H1 (cell line): ENCODE measurements around the gene KIDINS220. TPM values are rescaled to one million over a fixed set of nuclear protein-coding genes. Genes with fewer than 3 reads are reported as not detected.

Source experiments
- CTCF ChIA-PET: fragments of 300-600 bp; sonication (Branson Sonifier 250); formaldehyde crosslinking; loops from one replicate; lab custom pipeline; 2021; ENCODE audit not compliant: partially characterized antibody; lab: Charles Lee
- POLR2A ChIA-PET: fragments of 300-600 bp; sonication (Branson Sonifier 250); formaldehyde crosslinking; loops from one replicate; lab custom pipeline; 2021; ENCODE audit warnings: inconsistent platforms; ENCODE audit not compliant: partially characterized antibody; lab: Charles Lee
- DNase-seq, 2 experiments: peaks; one replicate each; pipeline versions ENCODE4 v3.0.0 to v3.0.0-alpha.2; 2010 to 2022; ENCODE audit warnings: low spot score in 2 of 2, low read depth in 1 of 2, mixed read lengths in 1 of 2
- FAIRE-seq: peaks from 2 replicates; lab custom pipeline; 2011; peaks lifted over from hg19 to GRCh38; lab: Jason Lieb, UNC
- H2AFZ ChIP-seq: 2 replicates; pipeline ENCODE4 v1.8.1; 2012; ENCODE audit warnings: low read length, inconsistent platforms
- H2AK5ac ChIP-seq: 2 replicates; pipeline ENCODE4 v1.6.1; 2013; ENCODE audit warnings: low read depth, low read length
- H2BK120ac ChIP-seq: replicated peaks from 2 replicates; pipeline ENCODE3; 2013; ENCODE audit warnings: low read depth, low read length, inconsistent platforms
- H2BK12ac ChIP-seq: 2 replicates; pipeline ENCODE4 v1.6.1; 2013; ENCODE audit warnings: low read depth, low read length
- H2BK15ac ChIP-seq: 2 replicates; pipeline ENCODE4 v1.6.1; 2013; ENCODE audit warnings: low read length
- H2BK20ac ChIP-seq: 2 replicates; pipeline ENCODE4 v1.6.1; 2013; ENCODE audit warnings: low read length
- H2BK5ac ChIP-seq: 2 replicates; pipeline ENCODE4 v1.6.1; 2013; ENCODE audit warnings: low read depth, low read length
- H3K14ac ChIP-seq: 2 replicates; pipeline ENCODE4 v1.6.1; 2013; ENCODE audit warnings: inconsistent platforms; ENCODE audit not compliant: insufficient read length
- H3K18ac ChIP-seq: 2 replicates; pipeline ENCODE4 v1.6.1; 2013; ENCODE audit warnings: low read length; ENCODE audit errors: extremely low read depth
- H3K23ac ChIP-seq: 2 replicates; pipeline ENCODE4 v1.6.1; 2013; ENCODE audit warnings: inconsistent platforms; ENCODE audit not compliant: insufficient read length
- H3K23me2 ChIP-seq: 2 replicates; pipeline ENCODE4 v1.6.1; 2013; ENCODE audit warnings: low read depth, low read length
- H3K27ac ChIP-seq: 2 replicates; pipeline ENCODE4 v1.6.1; 2011; ENCODE audit warnings: low read depth, low read length, inconsistent platforms
- H3K27me3 ChIP-seq, 4 experiments: replicated peaks in 1 of 4; 1 replicate in 1 of 4; 2 replicates in 3 of 4; pipeline versions ENCODE4 v1.6.1 to v1.8.1; 2011 to 2013; ENCODE audit warnings: low read length in 3 of 4, mild to moderate bottlenecking in 3 of 4, inconsistent platforms in 2 of 4, mixed read lengths in 2 of 4, moderate library complexity in 1 of 4; ENCODE audit not compliant: control insufficient read depth in 3 of 4, insufficient read depth in 3 of 4; ENCODE audit errors: extremely low read depth in 1 of 4
- H3K36me3 ChIP-seq, 4 experiments: 2 replicates each; pipeline versions ENCODE4 v1.6.1 to v1.8.1; 2011 to 2013; ENCODE audit warnings: mild to moderate bottlenecking in 4 of 4, low read length in 3 of 4, moderate library complexity in 2 of 4, control low read depth in 1 of 4, inconsistent platforms in 1 of 4; ENCODE audit not compliant: insufficient read depth in 4 of 4, control insufficient read depth in 2 of 4
- H3K4ac ChIP-seq: replicated peaks from 2 replicates; pipeline ENCODE3; 2013; ENCODE audit warnings: low read length, low read depth, mixed read lengths, inconsistent platforms; ENCODE audit not compliant: insufficient read length
- H3K4me1 ChIP-seq, 4 experiments: replicated peaks in 1 of 4; 1 replicate in 1 of 4; 2 replicates in 3 of 4; pipeline versions ENCODE4 v1.6.1 to v1.8.1; 2011 to 2013; ENCODE audit warnings: low read length in 3 of 4, inconsistent platforms in 2 of 4, mixed read lengths in 1 of 4; ENCODE audit not compliant: insufficient read depth in 4 of 4, control insufficient read depth in 3 of 4
- H3K4me2 ChIP-seq, 2 experiments: 2 replicates each; pipeline versions ENCODE4 v1.6.1 to v1.8.1; 2011 to 2013; ENCODE audit warnings: low read depth in 2 of 2, low read length in 2 of 2, control low read depth in 1 of 2, inconsistent platforms in 1 of 2, mild to moderate bottlenecking in 1 of 2; ENCODE audit not compliant: insufficient read depth in 1 of 2
- H3K4me3 ChIP-seq, 4 experiments: fragments of 200-600, 300-600 bp in 1 of 4; sonication (generic), shearing (Covaris generic), sonication (Bioruptor Twin) in 1 of 4; 2 replicates each; pipeline versions ENCODE4 v1.5.1 to v1.8.1; 2011 to 2016; ENCODE audit warnings: low read length in 4 of 4, low read depth in 3 of 4, control low read depth in 2 of 4, inconsistent platforms in 2 of 4, mild to moderate bottlenecking in 2 of 4, mixed read lengths in 1 of 4, moderate library complexity in 1 of 4; ENCODE audit not compliant: insufficient read depth in 2 of 4; ENCODE audit errors: extremely low read depth in 1 of 4
- H3K56ac ChIP-seq: replicated peaks from 2 replicates; pipeline ENCODE3; 2013; ENCODE audit warnings: low read depth, mild to moderate bottlenecking, mixed read lengths, low read length, inconsistent platforms; ENCODE audit not compliant: insufficient read length
- H3K79me1 ChIP-seq: 2 replicates; pipeline ENCODE4 v1.6.1; 2013; ENCODE audit warnings: low read depth, low read length, control low read depth
- H3K79me2 ChIP-seq, 2 experiments: 2 replicates each; pipeline versions ENCODE4 v1.6.1 to v1.8.1; 2012 to 2013; ENCODE audit warnings: low read length in 2 of 2, mild to moderate bottlenecking in 2 of 2, inconsistent platforms in 1 of 2; ENCODE audit not compliant: insufficient read depth in 2 of 2, control insufficient read depth in 1 of 2
- H3K9ac ChIP-seq, 4 experiments: replicated peaks in 1 of 4; 1 replicate in 1 of 4; 2 replicates in 3 of 4; pipeline versions ENCODE4 v1.6.1 to v1.8.1; 2011 to 2013; ENCODE audit warnings: low read depth in 3 of 4, low read length in 3 of 4, control low read depth in 2 of 4, mild to moderate bottlenecking in 2 of 4, moderate library complexity in 2 of 4, inconsistent platforms in 1 of 4; ENCODE audit errors: extremely low read depth in 1 of 4
- H3K9me3 ChIP-seq, 2 experiments: 2 replicates each; pipeline versions ENCODE4 v1.6.1 to v1.8.1; 2012 to 2013; ENCODE audit warnings: mild to moderate bottlenecking in 2 of 2, moderate library complexity in 2 of 2, control low read depth in 1 of 2, inconsistent platforms in 1 of 2, low read depth in 1 of 2, low read length in 1 of 2, mixed read lengths in 1 of 2; ENCODE audit not compliant: insufficient read depth in 2 of 2
- H4K20me1 ChIP-seq, 2 experiments: replicated peaks in 1 of 2; 2 replicates each; pipeline versions ENCODE3 to v1.8.1; 2011 to 2013; ENCODE audit warnings: inconsistent platforms in 2 of 2, low read length in 2 of 2, mild to moderate bottlenecking in 1 of 2; ENCODE audit not compliant: insufficient read depth in 2 of 2, control insufficient read depth in 1 of 2
- H4K5ac ChIP-seq: 2 replicates; pipeline ENCODE4 v1.6.1; 2013; ENCODE audit warnings: low read length, low read depth, mixed read lengths, inconsistent platforms; ENCODE audit not compliant: insufficient read length
- H4K8ac ChIP-seq: 2 replicates; pipeline ENCODE4 v1.8.0; 2013; ENCODE audit warnings: mild to moderate bottlenecking, moderate library complexity, low read length, inconsistent platforms; ENCODE audit not compliant: insufficient read depth; ENCODE audit errors: extremely low read depth
- H4K91ac ChIP-seq: replicated peaks from 2 replicates; pipeline ENCODE3; 2013; ENCODE audit warnings: low read length, mixed read lengths, inconsistent platforms; ENCODE audit not compliant: insufficient read length
- CBX8 ChIP-seq: fragments of 300-800, 300-1000 bp; sonication (generic); IDR thresholded peaks from 2 replicates; pipeline ENCODE4 v1.7.1; 2016; ENCODE audit warnings: low read depth, low read length, borderline replicate concordance
- CREB1 ChIP-seq: IDR thresholded peaks from 2 replicates; pipeline ENCODE4 v1.6.1; 2012; ENCODE audit warnings: inconsistent platforms
- CTBP2 ChIP-seq: IDR thresholded peaks from 2 replicates; pipeline ENCODE4 v1.7.0; 2011; ENCODE audit warnings: borderline replicate concordance, mild to moderate bottlenecking, moderate library complexity, mixed read lengths, low read length; ENCODE audit not compliant: insufficient read depth, insufficient read length
- MAX ChIP-seq: IDR thresholded peaks from 2 replicates; pipeline ENCODE4 v1.6.1; 2012; ENCODE audit warnings: inconsistent platforms
- POU5F1 ChIP-seq: IDR thresholded peaks from 2 replicates; pipeline ENCODE4 v1.6.1; 2011; ENCODE audit warnings: low read depth, mild to moderate bottlenecking, low read length, moderate library complexity
- SIRT6 ChIP-seq: IDR thresholded peaks from one replicate; pipeline ENCODE4 v1.7.1; 2012; ENCODE audit warnings: low read length, inconsistent platforms
- SUZ12 ChIP-seq: fragments of 200-600 bp; sonication (generic); IDR thresholded peaks from 2 replicates; pipeline ENCODE4 v1.6.1; 2012; ENCODE audit warnings: mild to moderate bottlenecking, inconsistent platforms, low read length, moderate library complexity, mixed read lengths
- ZNF274 ChIP-seq: IDR thresholded peaks from 2 replicates; pipeline ENCODE4 v1.7.0; 2012; ENCODE audit warnings: low read length, borderline replicate concordance; ENCODE audit errors: extremely low read depth
- WGBS, 2 experiments: shearing (Covaris generic) in 1 of 2; methylation state at CpG; one replicate each; pipeline versions ENCODE4 v1.1.6 to v1.1.7; 2013 to 2015; ENCODE audit warnings: low lambda C conversion rate in 2 of 2, mixed read lengths in 2 of 2, inconsistent platforms in 1 of 2, low coverage in 1 of 2, missing lambda C conversion rate in 1 of 2; ENCODE audit not compliant: insufficient replicate concordance in 2 of 2, insufficient coverage in 1 of 2, insufficient read length in 1 of 2; ENCODE audit errors: extremely low coverage in 1 of 2, missing lambda C conversion rate in 1 of 2; 5-methylcytosine and 5-hydroxymethylcytosine counted together
- long read RNA-seq, 2 experiments: library from RNA in 1 of 2; library from capped mRNA in 1 of 2; stranded (forward); transcript quantifications; one replicate each; pipeline ENCODE4 v2.0.0, GENCODE V29; 2021; ENCODE audit warnings: inconsistent platforms in 1 of 2
- polyA minus RNA-seq, 3 experiments: library from RNA; depleted of rRNA, polyadenylated mRNA; stranded (reverse); fragments of >200 nt; gene quantifications; 1 replicate in 2 of 3; 2 replicates in 1 of 3; pipeline ENCODE4 v1.2.3, GENCODE V29; 2011
- polyA plus RNA-seq, 7 experiments: library from polyadenylated mRNA; depleted of rRNA in 3 of 7; stranded (reverse) in 5 of 7; unstranded in 2 of 7; fragments of >200 nt in 5 of 7; fragments of 200-250 nt in 2 of 7; gene quantifications; 1 replicate in 5 of 7; 2 replicates in 1 of 7; 4 replicates in 1 of 7; pipeline versions ENCODE4 v1.2.1 to v1.2.3, GENCODE V29; 2011 to 2013; ENCODE audit warnings: missing spikeins in 2 of 7, mixed read lengths in 2 of 7
- total RNA-seq: library from RNA; stranded (reverse); fragmentation: NEBNext Ultra II Directional; extraction: Animal tissue kit (Norgen Biotek cat#: 25700); gene quantifications from 2 replicates; pipeline ENCODE4 v1.2.1, GENCODE V29; 2021

The KIDINS220 gene
- total RNA-seq: 26.7 and 27.1 TPM in 2 replicates
- 21.2 and 29.8 TPM in 2 replicates for polyA plus RNA-seq (2011; rRNA removed)
- polyA plus RNA-seq (2011; cell fraction: cytosol; rRNA removed): 18.1 TPM
- 47.4 TPM for polyA plus RNA-seq (2011; cell fraction: nucleus; rRNA removed)
- 13.9 to 23.3 TPM (median 18.8 TPM) in 4 replicates for polyA plus RNA-seq (2012, experiment 1 of 2)
- 0.87 TPM for polyA plus RNA-seq (2012, experiment 2 of 2)
- 25.3 TPM for polyA plus RNA-seq (2013, experiment 1 of 2)
- polyA plus RNA-seq (2013, experiment 2 of 2): 27.4 TPM
- polyA minus RNA-seq (2011; rRNA and poly(A)+ RNA removed): 64.8 and 75.2 TPM in 2 replicates
- polyA minus RNA-seq (2011; cell fraction: cytosol; rRNA and poly(A)+ RNA removed): 23.4 TPM
- 74.7 TPM for polyA minus RNA-seq (2011; cell fraction: nucleus; rRNA and poly(A)+ RNA removed)
- long read RNA-seq, experiment 1, partial matches to known transcripts: 3 of 16 reads
- long read RNA-seq, experiment 1, other reads (novel, unspliced or antisense): 13 of 16 reads
- long read RNA-seq, experiment 2, partial matches to known transcripts: 3 of 7 reads
- long read RNA-seq, experiment 2, other reads (novel, unspliced or antisense): 4 of 7 reads

DNA sequence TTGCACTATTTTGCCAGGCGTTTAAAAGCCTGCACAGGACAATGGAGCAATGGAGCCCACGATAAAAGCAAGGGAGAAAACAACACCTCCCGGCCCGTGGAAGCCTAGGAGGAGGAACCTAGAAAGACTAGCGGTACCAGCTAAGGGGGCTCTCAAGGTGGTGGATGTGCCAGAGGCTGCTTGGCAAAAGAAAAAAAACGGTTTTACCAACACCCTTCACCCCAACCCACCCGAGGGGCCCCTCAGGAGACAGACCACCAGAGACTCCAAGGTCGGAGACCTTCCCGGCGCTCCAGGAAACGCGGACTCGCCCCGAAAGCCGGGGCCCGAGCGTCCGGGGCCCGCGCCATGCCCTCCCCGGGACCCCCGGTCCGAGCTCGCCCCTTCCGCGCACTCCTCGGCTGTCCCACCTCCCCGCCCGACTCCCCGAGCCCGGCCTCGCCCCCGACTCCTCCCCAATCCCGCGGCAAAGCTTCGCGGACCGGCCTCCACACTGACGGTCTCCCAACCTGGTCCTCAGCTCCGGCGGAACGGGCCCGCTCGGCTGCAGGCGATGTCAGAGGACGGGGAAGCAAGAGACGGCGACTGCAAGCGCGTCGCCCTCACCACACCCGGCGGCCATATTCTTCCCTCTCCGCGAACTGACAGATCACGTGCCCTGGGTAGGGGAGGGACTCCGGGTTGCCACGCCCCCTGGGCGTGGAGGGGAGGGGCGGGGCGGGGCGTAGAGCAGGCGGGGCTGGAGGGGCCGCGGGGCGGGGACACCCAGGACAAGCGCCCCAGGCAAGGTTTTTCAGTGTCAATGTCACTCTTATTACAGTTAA is at the start of gene KIDINS220:
KIDINS220 (minus strand) TSS at position 643 of the 824 bp plus-strand sequence. CDS start 10,520 bp downstream, outside the sequence.
- H2BK15ac ChIP-seq: 0 out of 2 replicates have a peak within 1 kb of the TSS, but pooled peaks have one; percentile 6
- peak within 1 kb of the TSS; percentile 38 to 61 (median 46); a peak in 5 of 7 replicates for H3K9ac ChIP-seq
- H3K56ac ChIP-seq: no peak within 1 kb of the TSS
- no peaks in the 10 kb centered on the region for H3K27me3 ChIP-seq
- H3K36me3 ChIP-seq: no peaks in the 10 kb centered on the region
- no peak within 1 kb of the TSS for H2BK20ac ChIP-seq
- peak within 1 kb of the TSS; percentile 26; the same call in 1 of the 2 replicates for H3K18ac ChIP-seq
- H3K4ac ChIP-seq: no peak within 1 kb of the TSS
- peak within 1 kb of the TSS; percentile 94; the same call in 1 of the 2 replicates for H4K8ac ChIP-seq
- peaks cover 3% of the 10 kb centered on the region for H3K79me1 ChIP-seq
- no peak within 1 kb of the TSS for H2AK5ac ChIP-seq
- peak within 1 kb of the TSS; percentile 73 to 95 (median 86) for H3K4me3 ChIP-seq
- peak within 1 kb of the TSS; percentile 87 for H2AFZ ChIP-seq
- no peak within 1 kb of the TSS for H3K23ac ChIP-seq
- peak within 1 kb of the TSS; percentile 65 to 68 for H3K4me2 ChIP-seq
- DNase-seq (peak; percentile 50 to 89), FAIRE-seq (no peak)
- no peak within 1 kb of the TSS; the same call in 1 of the 2 replicates for H2BK12ac ChIP-seq
- no peak within 1 kb of the TSS; the same call in 1 of the 2 replicates for H3K27ac ChIP-seq
- H3K23me2 ChIP-seq: no peaks in the 10 kb centered on the region
- H3K14ac ChIP-seq: no peak within 1 kb of the TSS
- no peak within 1 kb of the TSS for H2BK120ac ChIP-seq
- no peak within 1 kb of the TSS for H4K5ac ChIP-seq
- H4K91ac ChIP-seq: no peak within 1 kb of the TSS
- H3K9me3 ChIP-seq: no peaks in the 10 kb centered on the region
- peaks cover 0 to 14% of the 10 kb centered on the region in 2 experiments; a peak in 2 of 4 replicates for H3K79me2 ChIP-seq
- ChIA-PET POLR2A (interaction anchor here (1.2 kb wide), 1 partner anchor 10 kb away, joined by 3 read pairs; no protein-coding TSS in a partner anchor), CTCF (interaction anchor here (0.9 to 1.2 kb wide), 2 partner anchors 301 kb away, joined by 3 read pairs; no protein-coding TSS in a partner anchor)
- H4K20me1 ChIP-seq: no peaks in the 10 kb centered on the region
- peaks cover 0 to 2% (median 0%) of the 10 kb centered on the region in 4 experiments; a peak in 2 of 7 replicates for H3K4me1 ChIP-seq
- 1% methylated on average over 39 of the region's 67 CpGs; no CpG with 5 or more reads in 1 of the 2 experiments for whole genome bisulfite sequencing, 2 experiments
- peak within 1 kb of the TSS; percentile 75; the same call in 1 of the 2 replicates for H2BK5ac ChIP-seq
- TF ChIP-seq SUZ12 (no peak), CTBP2 (no peak), CREB1 (peak; percentile 33; the same call in 1 of the 2 replicates), CBX8 (no peak), POU5F1 (no peak), MAX (no peak; the same call in 1 of the 2 replicates), SIRT6 (no peak), ZNF274 (no peak)
